HEK293 (cell line): ENCODE data around the gene PPP2R1B.

Source experiments
- CTCF ChIA-PET: fragments of 350-600 bp; formaldehyde crosslinking; extraction: SDS; loops from one replicate; lab custom pipeline; 2021; ENCODE audit warnings: antibody characterized with exemption; lab: Yijun Ruan, JAX
- POLR2A ChIA-PET: fragments of 300-600 bp; formaldehyde crosslinking; extraction: SDS; loops from one replicate; lab custom pipeline; 2020; ENCODE audit warnings: antibody characterized with exemption, inconsistent platforms; lab: Yijun Ruan, JAX
- H3K27ac ChIP-seq: fragments of 200-500 bp; sonication (Bioruptor generic); 2 replicates; pipeline ENCODE4 v1.5.1; 2014; ENCODE audit warnings: low read depth, low read length, control low read depth, inconsistent platforms; ENCODE audit errors: extremely low read depth
- H3K36me3 ChIP-seq, 2 experiments: fragments of 200-500 bp in 1 of 2; sonication (Bioruptor generic) in 1 of 2; 1 replicate in 1 of 2; 2 replicates in 1 of 2; pipeline ENCODE4 v1.5.1; 2014 to 2017; ENCODE audit warnings: inconsistent platforms in 2 of 2, low read length in 2 of 2; ENCODE audit not compliant: control insufficient read depth in 2 of 2, insufficient read depth in 1 of 2
- H3K4me1 ChIP-seq: fragments of 200-500 bp; sonication (Bioruptor generic); 2 replicates; pipeline ENCODE4 v1.5.1; 2014; ENCODE audit warnings: mild to moderate bottlenecking, low read length, inconsistent platforms; ENCODE audit not compliant: control insufficient read depth, insufficient read depth
- H3K4me3 ChIP-seq: 2 replicates; pipeline ENCODE4 v1.5.1; 2011; ENCODE audit warnings: low read depth, mild to moderate bottlenecking, control low read depth, low read length, moderate library complexity
- H3K9me3 ChIP-seq: fragments of 200-500 bp; sonication (Bioruptor generic); 2 replicates; pipeline ENCODE4 v1.5.1; 2014; ENCODE audit warnings: low read depth, low read length, inconsistent platforms; ENCODE audit not compliant: control insufficient read depth, insufficient read depth
- ELK4 ChIP-seq: IDR thresholded peaks from 2 replicates; pipeline ENCODE4 v1.6.1; 2011; ENCODE audit warnings: mild to moderate bottlenecking, low read depth, low read length, borderline replicate concordance
- HOXA7 ChIP-seq: sonication (generic); formaldehyde crosslinking; IDR thresholded peaks from 2 replicates; pipeline ENCODE4 v1.8.1; 2022; ENCODE audit warnings: missing genetic modification reagents, borderline replicate concordance
- SP3 ChIP-seq: fragments of 450-650 bp; formaldehyde crosslinking; IDR thresholded peaks from 2 replicates; pipeline ENCODE4 v1.5.1; 2016; ENCODE audit warnings: missing biosample characterization, missing genetic modification characterization
- ZBTB17 ChIP-seq: fragments of 450-650 bp; formaldehyde crosslinking; IDR thresholded peaks from 2 replicates; pipeline ENCODE4 v1.5.1; 2016; ENCODE audit warnings: missing biosample characterization, missing genetic modification characterization
- ZFHX2 ChIP-seq: fragments of 450-650 bp; formaldehyde crosslinking; conservative IDR thresholded peaks from 2 replicates; pipeline ENCODE4 v1.5.1; 2016; ENCODE audit warnings: missing biosample characterization, missing genetic modification characterization
- ZNF133 ChIP-seq: fragments of 450-650 bp; formaldehyde crosslinking; IDR thresholded peaks from 2 replicates; pipeline ENCODE4 v1.5.1; 2016; ENCODE audit warnings: missing biosample characterization, missing genetic modification characterization
- ZNF140 ChIP-seq: fragments of 450-650 bp; formaldehyde crosslinking; IDR thresholded peaks from 2 replicates; pipeline ENCODE4 v1.5.1; 2016; ENCODE audit warnings: missing biosample characterization, missing genetic modification characterization
- ZNF146 ChIP-seq: fragments of 450-650 bp; formaldehyde crosslinking; IDR thresholded peaks from 2 replicates; pipeline ENCODE4 v1.5.1; 2016; ENCODE audit warnings: missing biosample characterization, missing genetic modification characterization
- ZNF148 ChIP-seq: fragments of 450-650 bp; formaldehyde crosslinking; IDR thresholded peaks from 2 replicates; pipeline ENCODE4 v1.5.0; 2017; ENCODE audit warnings: missing biosample characterization, missing genetic modification characterization, borderline replicate concordance
- ZNF169 ChIP-seq: fragments of 450-650 bp; formaldehyde crosslinking; IDR thresholded peaks from 2 replicates; pipeline ENCODE4 v1.5.1; 2016; ENCODE audit warnings: missing biosample characterization, missing genetic modification characterization
- ZNF280D ChIP-seq: fragments of 450-650 bp; formaldehyde crosslinking; IDR thresholded peaks from 2 replicates; pipeline ENCODE4 v1.5.1; 2016; ENCODE audit warnings: missing biosample characterization, missing genetic modification characterization
- ZNF324 ChIP-seq: fragments of 450-650 bp; formaldehyde crosslinking; IDR thresholded peaks from 2 replicates; pipeline ENCODE4 v1.5.1; 2016; ENCODE audit warnings: missing biosample characterization, missing genetic modification characterization
- ZNF341 ChIP-seq: fragments of 450-650 bp; formaldehyde crosslinking; IDR thresholded peaks from 2 replicates; pipeline ENCODE4; 2016; ENCODE audit warnings: low read depth, missing biosample characterization, missing genetic modification characterization
- ZNF362 ChIP-seq: fragments of 450-650 bp; formaldehyde crosslinking; IDR thresholded peaks from 2 replicates; pipeline ENCODE4 v1.5.1; 2016; ENCODE audit warnings: missing biosample characterization, missing genetic modification characterization
- ZNF391 ChIP-seq: fragments of 450-650 bp; formaldehyde crosslinking; IDR thresholded peaks from 2 replicates; pipeline ENCODE4 v1.5.1; 2016; ENCODE audit warnings: low read depth, missing biosample characterization, missing genetic modification characterization, borderline replicate concordance
- ZNF416 ChIP-seq: fragments of 450-650 bp; formaldehyde crosslinking; IDR thresholded peaks from 2 replicates; pipeline ENCODE4 v1.5.1; 2016; ENCODE audit warnings: missing biosample characterization, missing genetic modification characterization
- ZNF449 ChIP-seq: fragments of 450-650 bp; formaldehyde crosslinking; IDR thresholded peaks from 2 replicates; pipeline ENCODE4 v1.5.1; 2017; ENCODE audit warnings: missing biosample characterization, mild to moderate bottlenecking, missing genetic modification characterization, moderate library complexity
- ZNF677 ChIP-seq: fragments of 450-650 bp; IDR thresholded peaks from 2 replicates; pipeline ENCODE4 v1.5.0; 2018; ENCODE audit warnings: missing biosample characterization, mild to moderate bottlenecking, missing genetic modification characterization, moderate library complexity
- ZNF704 ChIP-seq: fragments of 450-650 bp; formaldehyde crosslinking; IDR thresholded peaks from 2 replicates; pipeline ENCODE4 v1.5.1; 2016; ENCODE audit warnings: missing biosample characterization, missing genetic modification characterization

The PPP2R1B gene

GRCh38 chr11:111698852-111699559 lies 67.2 kb downstream of the PPP2R1B start (continued):
- TF ChIP-seq ELK4 (no peak), ZNF133 (no peak), ZNF416 (no peak), ZNF449 (tag by site-specific recombination) (no peak)

- POLR2A ChIA-PET: no interaction called here
- no peak overlapping the region for H3K4me3 ChIP-seq
- H3K4me1 ChIP-seq: no peaks in the 10 kb centered on the region
- no peaks in the 10 kb centered on the region for H3K9me3 ChIP-seq
- no peak for TF ChIP-seq ZNF280D
- TF ChIP-seq SP3 (tag by site-specific recombination): no peak
- no peak for TF ChIP-seq ZNF341 (tag by site-specific recombination)
- no peak for TF ChIP-seq HOXA7
- no peak for TF ChIP-seq ZNF362
- no peak for TF ChIP-seq ZFHX2 (tag by site-specific recombination)
- TF ChIP-seq ZNF140: no peak
- TF ChIP-seq ZNF146 (tag by site-specific recombination): no peak
- TF ChIP-seq ZNF704 (tag by site-specific recombination): no peak
- TF ChIP-seq ZBTB17: no peak
- no peak for TF ChIP-seq ZNF324 (tag by site-specific recombination)
- no peak for TF ChIP-seq ZNF677 (tag by site-specific recombination)
- TF ChIP-seq ZNF169: no peak
- TF ChIP-seq ZNF148 (tag by site-specific recombination): no peak
- TF ChIP-seq ZNF391 (tag by site-specific recombination): no peak
- peaks cover 0 to 10% of the 10 kb centered on the region in 2 experiments; a peak in 1 of 3 replicates for H3K36me3 ChIP-seq
- H3K27ac ChIP-seq: no peak overlapping the region
- CTCF ChIA-PET: interaction anchor here (0.5 kb wide), 1 partner anchor 114 kb away, joined by 3 read pairs; no protein-coding TSS in a partner anchor
These were observed 68.2 kb downstream of the PPP2R1B start for GRCh38 chr11:111697933-111698371.
